Measurements from ENCODE around the gene KCND3. TPM values are rescaled to one million over a fixed set of nuclear protein-coding genes. Genes with fewer than 3 reads are reported as not detected.

KCND3 gene
- total and polyA plus RNA-seq, 12 donors = 3.5 to 24.7 (median 15.2) TPM

DNA sequence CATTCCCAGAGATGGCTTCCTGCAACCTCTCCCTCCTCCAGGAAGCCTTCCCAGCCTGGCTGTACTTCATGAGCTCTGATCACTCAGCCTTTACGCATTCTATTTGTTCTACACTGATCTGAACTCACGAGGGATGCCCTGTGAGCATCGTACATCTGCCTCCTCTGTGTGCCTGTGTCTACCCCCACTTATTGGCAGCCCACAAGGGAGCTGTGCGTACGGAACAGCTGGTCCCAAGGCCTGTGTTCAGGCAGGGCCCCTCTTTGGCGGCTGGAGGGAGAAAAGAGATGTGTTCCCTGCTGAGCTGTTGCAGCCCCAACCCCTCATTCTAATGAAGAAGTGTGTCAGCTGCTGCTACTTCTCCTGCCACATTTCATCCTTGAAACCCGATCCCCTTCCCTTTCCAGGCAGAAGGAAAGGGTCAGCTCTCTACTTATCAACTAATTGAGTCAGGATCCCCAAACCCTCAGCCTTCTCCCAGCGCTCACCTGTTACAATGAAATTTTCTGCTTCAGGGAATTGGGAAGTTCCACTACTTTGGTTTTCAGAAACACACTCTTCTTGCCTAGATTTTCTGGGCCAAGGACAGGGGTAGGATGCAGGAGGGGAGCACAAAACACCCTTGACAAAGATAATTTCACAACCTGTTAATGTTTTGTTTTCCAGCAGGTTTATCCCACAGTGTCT, 253.5 kb downstream of the KCND3 start:
- Histone ChIP-seq H3K4me3 (peak overlapping the region in 2 of 10 donors; percentile 77 to 78), H3K36me3 (peaks cover 0 to 21% (median 0%) of the 10 kb centered on the region in 9 donors), H3K9me3 (no peaks in the 10 kb centered on the region), H3K27ac (peak overlapping the region in 9 of 10 donors; percentile 96 to 100 (median 98)), H3K4me1 (peaks cover 23 to 93% (median 84%) of the 10 kb centered on the region in 9 donors), H3K27me3 (peaks cover 0 to 12% (median 0%) of the 10 kb centered on the region in 7 donors)
- WGBS, 2 donors = 68 to 75% methylated on average over 8 of the region's 8 CpGs
- ATAC-seq (no peak), DNase-seq (no peak)
- intact Hi-C loops (cut with DNase I) = loop anchor here in 1 of 10 donors (10.0 kb wide), 1 partner anchor 969 kb away; the partner anchor contains the start of gene RHOC
- TF ChIP-seq, protein P1, sequence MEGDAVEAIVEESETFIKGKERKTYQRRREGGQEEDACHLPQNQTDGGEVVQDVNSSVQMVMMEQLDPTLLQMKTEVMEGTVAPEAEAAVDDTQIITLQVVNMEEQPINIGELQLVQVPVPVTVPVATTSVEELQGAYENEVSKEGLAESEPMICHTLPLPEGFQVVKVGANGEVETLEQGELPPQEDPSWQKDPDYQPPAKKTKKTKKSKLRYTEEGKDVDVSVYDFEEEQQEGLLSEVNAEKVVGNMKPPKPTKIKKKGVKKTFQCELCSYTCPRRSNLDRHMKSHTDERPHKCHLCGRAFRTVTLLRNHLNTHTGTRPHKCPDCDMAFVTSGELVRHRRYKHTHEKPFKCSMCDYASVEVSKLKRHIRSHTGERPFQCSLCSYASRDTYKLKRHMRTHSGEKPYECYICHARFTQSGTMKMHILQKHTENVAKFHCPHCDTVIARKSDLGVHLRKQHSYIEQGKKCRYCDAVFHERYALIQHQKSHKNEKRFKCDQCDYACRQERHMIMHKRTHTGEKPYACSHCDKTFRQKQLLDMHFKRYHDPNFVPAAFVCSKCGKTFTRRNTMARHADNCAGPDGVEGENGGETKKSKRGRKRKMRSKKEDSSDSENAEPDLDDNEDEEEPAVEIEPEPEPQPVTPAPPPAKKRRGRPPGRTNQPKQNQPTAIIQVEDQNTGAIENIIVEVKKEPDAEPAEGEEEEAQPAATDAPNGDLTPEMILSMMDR (IDR thresholded peaks at IDR 0.05) = no peak

DNA sequence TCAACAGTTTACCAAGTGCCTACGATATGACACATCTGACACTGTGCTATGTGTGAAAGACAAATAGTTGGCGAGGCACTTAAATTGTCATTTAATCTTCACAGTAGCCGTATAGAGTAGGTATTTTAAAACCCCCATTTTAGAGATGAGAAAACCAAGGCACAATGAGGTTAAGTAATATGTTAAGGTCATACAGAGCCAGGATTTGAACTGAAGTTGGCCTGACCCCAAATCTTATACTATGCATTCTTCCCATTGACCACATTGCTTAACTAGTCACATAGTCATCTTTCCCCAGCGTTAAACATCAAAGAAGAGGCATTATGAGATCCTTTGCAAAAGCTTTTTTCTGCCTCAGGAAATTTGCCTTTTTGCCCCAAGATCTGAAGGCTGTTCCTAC, 254.1 kb downstream of the KCND3 start:
- Histone ChIP-seq H3K9me3 (no peaks in the 10 kb centered on the region), H3K4me3 (no peak overlapping the region), H3K4me1 (peaks cover 29 to 93% (median 87%) of the 10 kb centered on the region in 9 donors), H3K27me3 (peaks cover 0 to 6% (median 0%) of the 10 kb centered on the region in 7 donors), H3K36me3 (peaks cover 0 to 21% (median 0%) of the 10 kb centered on the region in 9 donors), H3K27ac (peak overlapping the region in 8 of 10 donors; percentile 96 to 100 (median 98))
- WGBS, 2 donors = 74 to 78% methylated on average over 4 of the region's 4 CpGs
- ATAC-seq (no peak), DNase-seq (no peak)
- TF ChIP-seq, protein P1 (IDR thresholded peaks at IDR 0.05) = no peak
- intact Hi-C loops (cut with DNase I) = loop anchor here in 1 of 10 donors (10.0 kb wide), 1 partner anchor 969 kb away; the partner anchor contains the start of gene RHOC

DNA sequence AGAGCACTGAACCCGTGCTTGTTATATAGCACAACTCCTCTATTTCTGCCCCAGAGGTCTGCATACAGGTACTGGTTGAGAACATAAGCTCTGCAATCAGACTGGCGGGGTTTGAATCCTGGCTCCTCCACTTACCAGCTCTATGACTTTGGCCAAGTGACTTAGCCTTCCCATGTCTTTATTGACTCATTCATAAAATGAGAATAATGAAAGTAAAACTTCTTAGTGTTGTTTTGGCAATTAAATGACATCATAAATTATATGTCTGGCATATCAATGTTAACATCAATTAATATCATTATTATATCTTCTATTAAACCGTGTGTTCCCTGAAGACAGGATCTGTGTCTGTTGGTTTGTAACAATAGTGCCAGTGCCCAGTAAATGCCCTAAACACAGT, 254.6 kb downstream of the KCND3 start:
- peaks cover 0 to 2% (median 0%) of the 10 kb centered on the region in 7 donors for H3K27me3 ChIP-seq
- ATAC-seq (no peak), DNase-seq (no peak)
- WGBS, 2 donors = 84 to 91% methylated on average over 3 of the region's 3 CpGs
- intact Hi-C loops (cut with DNase I) = loop anchor here in 1 of 10 donors (10.0 kb wide), 1 partner anchor 970 kb away; the partner anchor contains the start of gene RHOC
- peaks cover 0 to 21% (median 0%) of the 10 kb centered on the region in 9 donors for H3K36me3 ChIP-seq
- peaks cover 31 to 93% (median 87%) of the 10 kb centered on the region in 9 donors for H3K4me1 ChIP-seq
- TF ChIP-seq, protein P1 (IDR thresholded peaks at IDR 0.05) = no peak
- H3K27ac ChIP-seq = peak overlapping the region in 9 of 10 donors; percentile 51 to 98 (median 81)
- H3K4me3 ChIP-seq = no peak overlapping the region
- no peaks in the 10 kb centered on the region for H3K9me3 ChIP-seq

DNA sequence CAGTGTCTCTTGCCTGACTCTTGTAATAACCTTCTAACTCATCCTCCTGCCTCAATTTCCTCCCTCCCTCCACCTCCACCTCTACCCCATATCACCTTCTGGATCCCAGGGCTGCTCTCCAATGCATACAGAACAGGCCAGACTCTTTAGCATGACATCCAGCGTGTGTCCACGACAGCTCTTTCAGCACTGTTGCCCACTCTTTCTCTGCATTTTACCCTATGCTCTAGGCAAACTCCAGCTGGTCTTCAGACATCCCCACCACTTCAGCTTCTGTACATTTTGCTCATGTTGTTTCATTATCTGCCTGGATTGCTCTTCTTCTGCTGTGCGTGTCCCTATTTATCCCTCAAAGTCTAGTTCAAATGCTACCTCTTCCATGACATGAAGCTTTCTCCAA, 255.0 kb downstream of the KCND3 start:
- no peak for ATAC-seq
- peak overlapping the region in 9 of 10 donors; percentile 51 to 98 (median 81) for H3K27ac ChIP-seq
- H3K4me3 ChIP-seq = peak overlapping the region in 1 of 10 donors; percentile 12
- WGBS, 2 donors = 81 to 84% methylated on average over 3 of the region's 3 CpGs
- intact Hi-C loops (cut with DNase I) = loop anchor here in 1 of 10 donors (10.0 kb wide), 1 partner anchor 970 kb away; the partner anchor contains the start of gene RHOC
- peaks cover 0 to 21% (median 0%) of the 10 kb centered on the region in 9 donors for H3K36me3 ChIP-seq
- peaks cover 35 to 94% (median 87%) of the 10 kb centered on the region in 9 donors for H3K4me1 ChIP-seq
- no peaks in the 10 kb centered on the region for H3K9me3 ChIP-seq
- H3K27me3 ChIP-seq = no peaks in the 10 kb centered on the region
- DNase-seq = no peak
- TF ChIP-seq, protein P1 (IDR thresholded peaks at IDR 0.05) = no peak

Data from heart right ventricle (tissue), 16 donors.